Measurements from ENCODE around the gene FKBP11.

GRCh38 chr12:48936379-48936979, 11.2 kb upstream of the FKBP11 start:
- TF ChIP-seq CTCF (conservative IDR thresholded peaks at IDR 0.05; ENCODE audit: low read depth in 2 of 2) (peak; percentile 90 to 96), POLR2AphosphoS5 (IDR thresholded peaks at IDR 0.05; ENCODE audit: low read depth) (no peak), EZH2phosphoT487 (IDR thresholded peaks at IDR 0.05; ENCODE audit: unreplicated experiment) (no peak), ZNF114 (CRISPR knock-in tag; IDR thresholded peaks at IDR 0.05) (no peak), JUNB (IDR thresholded peaks at IDR 0.05; ENCODE audit: unreplicated experiment) (no peak), EZH2 (IDR thresholded peaks at IDR 0.05; ENCODE audit: low read depth, unreplicated experiment) (no peak), CREB1 (CRISPR knock-in tag; IDR thresholded peaks at IDR 0.05; ENCODE audit: low read depth) (no peak), STAT1 (IDR thresholded peaks at IDR 0.05; ENCODE audit: unreplicated experiment) (no peak)
- TF ChIP-seq, protein P1, sequence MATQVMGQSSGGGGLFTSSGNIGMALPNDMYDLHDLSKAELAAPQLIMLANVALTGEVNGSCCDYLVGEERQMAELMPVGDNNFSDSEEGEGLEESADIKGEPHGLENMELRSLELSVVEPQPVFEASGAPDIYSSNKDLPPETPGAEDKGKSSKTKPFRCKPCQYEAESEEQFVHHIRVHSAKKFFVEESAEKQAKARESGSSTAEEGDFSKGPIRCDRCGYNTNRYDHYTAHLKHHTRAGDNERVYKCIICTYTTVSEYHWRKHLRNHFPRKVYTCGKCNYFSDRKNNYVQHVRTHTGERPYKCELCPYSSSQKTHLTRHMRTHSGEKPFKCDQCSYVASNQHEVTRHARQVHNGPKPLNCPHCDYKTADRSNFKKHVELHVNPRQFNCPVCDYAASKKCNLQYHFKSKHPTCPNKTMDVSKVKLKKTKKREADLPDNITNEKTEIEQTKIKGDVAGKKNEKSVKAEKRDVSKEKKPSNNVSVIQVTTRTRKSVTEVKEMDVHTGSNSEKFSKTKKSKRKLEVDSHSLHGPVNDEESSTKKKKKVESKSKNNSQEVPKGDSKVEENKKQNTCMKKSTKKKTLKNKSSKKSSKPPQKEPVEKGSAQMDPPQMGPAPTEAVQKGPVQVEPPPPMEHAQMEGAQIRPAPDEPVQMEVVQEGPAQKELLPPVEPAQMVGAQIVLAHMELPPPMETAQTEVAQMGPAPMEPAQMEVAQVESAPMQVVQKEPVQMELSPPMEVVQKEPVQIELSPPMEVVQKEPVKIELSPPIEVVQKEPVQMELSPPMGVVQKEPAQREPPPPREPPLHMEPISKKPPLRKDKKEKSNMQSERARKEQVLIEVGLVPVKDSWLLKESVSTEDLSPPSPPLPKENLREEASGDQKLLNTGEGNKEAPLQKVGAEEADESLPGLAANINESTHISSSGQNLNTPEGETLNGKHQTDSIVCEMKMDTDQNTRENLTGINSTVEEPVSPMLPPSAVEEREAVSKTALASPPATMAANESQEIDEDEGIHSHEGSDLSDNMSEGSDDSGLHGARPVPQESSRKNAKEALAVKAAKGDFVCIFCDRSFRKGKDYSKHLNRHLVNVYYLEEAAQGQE (IDR thresholded peaks at IDR 0.05; ENCODE audit: unreplicated experiment) = no peak
- TF ChIP-seq, protein P2, sequence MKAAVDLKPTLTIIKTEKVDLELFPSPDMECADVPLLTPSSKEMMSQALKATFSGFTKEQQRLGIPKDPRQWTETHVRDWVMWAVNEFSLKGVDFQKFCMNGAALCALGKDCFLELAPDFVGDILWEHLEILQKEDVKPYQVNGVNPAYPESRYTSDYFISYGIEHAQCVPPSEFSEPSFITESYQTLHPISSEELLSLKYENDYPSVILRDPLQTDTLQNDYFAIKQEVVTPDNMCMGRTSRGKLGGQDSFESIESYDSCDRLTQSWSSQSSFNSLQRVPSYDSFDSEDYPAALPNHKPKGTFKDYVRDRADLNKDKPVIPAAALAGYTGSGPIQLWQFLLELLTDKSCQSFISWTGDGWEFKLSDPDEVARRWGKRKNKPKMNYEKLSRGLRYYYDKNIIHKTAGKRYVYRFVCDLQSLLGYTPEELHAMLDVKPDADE (IDR thresholded peaks at IDR 0.05) = no peak

Data from GM23338 (cell line).